Left lung (tissue), 10 donors: ENCODE data around the gene USP40. TPM values are rescaled to one million over a fixed set of nuclear protein-coding genes. Genes with fewer than 3 reads are reported as not detected.

Experiments used
- ATAC-seq: fragments of 200-7000 bp; cut with Tn5 transposase; one replicate; pipeline ENCODE4 v1.9.1; 2020; ENCODE audit warnings: moderate library complexity
- DNase-seq, 4 donors: peaks; one replicate each; pipeline ENCODE4 v3.0.0-alpha.2; 2013 to 2020
- H3K27ac ChIP-seq, 2 donors: fragments of 200-600 bp; sonication (generic) in 1 of 2; one replicate each; pipeline versions ENCODE4 v1.5.0 to v1.8.0; 2020 to 2021
- H3K27me3 ChIP-seq, 2 donors: fragments of 200-600 bp; sonication (generic) in 1 of 2; one replicate each; pipeline versions ENCODE4 v1.5.0 to v1.8.0; 2020 to 2021
- H3K36me3 ChIP-seq, 2 donors: fragments of 200-600 bp; sonication (generic) in 1 of 2; one replicate each; pipeline versions ENCODE4 v1.5.0 to v1.8.0; 2020 to 2021
- H3K4me1 ChIP-seq, 2 donors: fragments of 200-600 bp; one replicate each; pipeline ENCODE4 v1.8.0; 2021
- H3K4me3 ChIP-seq, 2 donors: fragments of 200-600 bp; sonication (generic) in 1 of 2; one replicate each; pipeline versions ENCODE4 v1.5.0 to v1.8.0; 2020 to 2021; ENCODE audit warnings: mild to moderate bottlenecking in 1 of 2
- H3K9me3 ChIP-seq, 2 donors: fragments of 200-600 bp; sonication (generic) in 1 of 2; one replicate each; pipeline versions ENCODE4 v1.5.0 to v1.8.0; 2020 to 2021
- intact Hi-C, 2 donors: fragments of 100-400 bp; cut with DNase I; formaldehyde crosslinking; loops; one replicate each; pipeline versions ENCODE4 v1.11.2 to v1.14.2; 2022
- polyA plus RNA-seq, 6 donors: library from polyadenylated mRNA; unstranded; fragments of 120-200 nt; gene quantifications; one replicate each; pipeline ENCODE4 v1.2.1, GENCODE V29; 2013; ENCODE audit not compliant: insufficient read length in 6 of 6
- total RNA-seq, 2 donors: library from RNA; stranded (reverse); fragmentation: NEBNext Ultra II Directional; extraction: Animal tissue kit (Norgen Biotek cat#: 25700); gene quantifications; one replicate each; pipeline ENCODE4 v1.2.1, GENCODE V29; 2021
- TF ChIP-seq, protein P1 (sequence below), 2 donors: fragments of 200-600 bp; sonication (generic) in 1 of 2; IDR thresholded peaks; one replicate each; pipeline versions ENCODE4 v1.5.0 to v1.8.0; 2021; ENCODE audit warnings: antibody characterized with exemption in 2 of 2
- donor health status: DM: no; HTN: yes; CAD: no.
- donor health status: DM: no; HTN: no; CAD: no.

The USP40 gene
- total and polyA plus RNA-seq, 8 donors, result 40.0 to 60.5 (median 46.0) TPM

DNA sequence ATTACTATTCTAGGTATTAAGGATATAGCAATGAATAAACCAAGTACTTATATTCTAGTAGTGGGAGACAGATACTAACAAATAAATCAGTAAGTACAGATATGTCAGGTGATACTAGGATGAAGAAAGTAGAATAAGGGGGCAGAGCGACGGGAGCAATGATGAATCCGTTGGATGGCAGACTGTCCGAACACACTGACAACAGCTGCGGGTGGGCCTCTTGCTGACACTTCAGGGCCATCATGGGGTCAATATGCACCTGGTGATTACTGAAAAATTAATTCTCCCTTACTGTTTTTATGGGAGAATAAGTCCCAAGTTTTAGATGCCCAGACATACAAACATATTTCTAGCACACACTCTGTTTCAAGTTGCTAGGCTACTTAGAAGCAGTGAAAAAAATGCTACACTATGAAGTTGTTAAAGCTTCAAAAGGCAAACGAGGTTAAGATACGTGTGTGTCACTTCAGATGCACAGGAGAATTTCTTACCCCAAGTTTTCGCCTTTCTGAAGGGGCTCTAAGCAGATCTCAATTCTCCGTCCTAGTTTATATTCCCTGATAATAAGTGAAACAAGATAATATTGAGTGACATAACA lies 78.7 kb downstream of the USP40 start:
- peak overlapping the region; percentile 42 to 74 for H3K27ac ChIP-seq
- H3K27me3 ChIP-seq, result no peaks in the 10 kb centered on the region
- TF ChIP-seq, protein P1, sequence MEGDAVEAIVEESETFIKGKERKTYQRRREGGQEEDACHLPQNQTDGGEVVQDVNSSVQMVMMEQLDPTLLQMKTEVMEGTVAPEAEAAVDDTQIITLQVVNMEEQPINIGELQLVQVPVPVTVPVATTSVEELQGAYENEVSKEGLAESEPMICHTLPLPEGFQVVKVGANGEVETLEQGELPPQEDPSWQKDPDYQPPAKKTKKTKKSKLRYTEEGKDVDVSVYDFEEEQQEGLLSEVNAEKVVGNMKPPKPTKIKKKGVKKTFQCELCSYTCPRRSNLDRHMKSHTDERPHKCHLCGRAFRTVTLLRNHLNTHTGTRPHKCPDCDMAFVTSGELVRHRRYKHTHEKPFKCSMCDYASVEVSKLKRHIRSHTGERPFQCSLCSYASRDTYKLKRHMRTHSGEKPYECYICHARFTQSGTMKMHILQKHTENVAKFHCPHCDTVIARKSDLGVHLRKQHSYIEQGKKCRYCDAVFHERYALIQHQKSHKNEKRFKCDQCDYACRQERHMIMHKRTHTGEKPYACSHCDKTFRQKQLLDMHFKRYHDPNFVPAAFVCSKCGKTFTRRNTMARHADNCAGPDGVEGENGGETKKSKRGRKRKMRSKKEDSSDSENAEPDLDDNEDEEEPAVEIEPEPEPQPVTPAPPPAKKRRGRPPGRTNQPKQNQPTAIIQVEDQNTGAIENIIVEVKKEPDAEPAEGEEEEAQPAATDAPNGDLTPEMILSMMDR (IDR thresholded peaks at IDR 0.05), result no peak
- H3K4me3 ChIP-seq, result no peak overlapping the region
- peaks cover 19 to 20% of the 10 kb centered on the region in 2 donors for H3K4me1 ChIP-seq
- intact Hi-C loops, result no loop called here
- DNase-seq (no peak), ATAC-seq (peak; percentile 49)
- peaks cover 0 to 49% of the 10 kb centered on the region in 2 donors for H3K36me3 ChIP-seq
- no peaks in the 10 kb centered on the region for H3K9me3 ChIP-seq

DNA sequence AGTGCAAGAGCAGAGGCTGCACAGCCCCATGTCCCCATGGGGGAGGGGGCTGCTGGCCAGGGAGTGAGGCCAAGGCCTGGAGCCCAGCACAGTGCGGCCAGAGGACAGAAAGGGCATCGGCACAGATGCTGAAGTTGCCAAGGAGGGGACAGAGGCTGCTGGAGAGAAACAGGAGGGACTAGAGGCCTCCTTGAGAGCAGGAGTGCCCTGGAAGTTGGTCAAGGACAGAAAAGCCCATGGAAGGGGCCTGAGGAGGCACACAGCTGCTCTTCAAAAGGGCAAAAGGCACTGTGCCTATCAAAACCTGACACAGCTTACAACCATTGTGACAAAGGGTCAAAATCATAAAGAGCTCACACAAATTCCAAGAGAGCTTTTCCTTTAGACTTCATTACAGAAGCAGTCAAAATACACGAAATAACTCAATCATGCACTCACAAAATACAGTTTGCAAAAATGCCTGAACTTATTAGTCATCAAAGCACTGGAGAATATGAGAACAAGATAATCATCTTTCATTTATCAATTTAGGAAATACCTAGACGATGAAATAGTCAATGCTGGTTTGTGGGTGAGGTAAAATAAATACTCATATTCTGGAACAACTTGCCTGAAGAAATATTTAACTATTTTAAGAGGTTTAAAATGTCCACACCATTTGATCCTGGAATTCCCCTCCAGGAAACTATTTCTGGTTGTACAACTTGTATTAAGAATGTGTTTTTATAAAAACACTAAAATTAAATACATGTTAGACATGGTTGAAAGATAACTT lies 79.6 kb downstream of the USP40 start:
- Histone ChIP-seq H3K4me3 (no peak overlapping the region), H3K4me1 (peaks cover 19 to 21% of the 10 kb centered on the region in 2 donors), H3K36me3 (peaks cover 0 to 51% of the 10 kb centered on the region in 2 donors), H3K9me3 (no peaks in the 10 kb centered on the region), H3K27ac (peak overlapping the region; percentile 64 to 83), H3K27me3 (no peaks in the 10 kb centered on the region)
- intact Hi-C loops, result no loop called here
- ATAC-seq (peak; percentile 57), DNase-seq (no peak)
- TF ChIP-seq, protein P1 (IDR thresholded peaks at IDR 0.05), result no peak

DNA sequence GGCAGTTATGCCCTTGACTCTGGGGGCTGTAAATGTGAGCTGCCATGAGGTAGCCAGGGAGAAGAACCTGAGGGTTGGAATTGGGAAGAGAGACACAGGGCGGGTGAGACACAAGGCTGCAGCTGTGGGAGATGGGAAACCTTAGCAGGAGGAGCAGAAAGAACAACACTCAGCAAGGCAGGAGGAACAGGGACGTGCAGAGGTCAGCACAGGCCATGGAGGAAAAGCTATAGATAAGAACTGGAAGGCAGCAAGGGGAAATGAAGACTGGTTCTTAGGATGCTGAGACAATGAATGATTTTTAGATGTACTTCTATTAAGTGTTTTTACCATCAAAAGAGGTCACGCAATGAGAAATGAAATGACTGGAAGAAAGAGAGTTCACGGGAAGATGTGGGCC lies 80.2 kb downstream of the USP40 start:
- H3K4me1 ChIP-seq, result peaks cover 22 to 23% of the 10 kb centered on the region in 2 donors
- peak overlapping the region; percentile 64 to 83 for H3K27ac ChIP-seq
- intact Hi-C loops, result no loop called here
- TF ChIP-seq, protein P1 (IDR thresholded peaks at IDR 0.05), result no peak
- no peaks in the 10 kb centered on the region for H3K27me3 ChIP-seq
- ATAC-seq, result no peak
- no peaks in the 10 kb centered on the region for H3K9me3 ChIP-seq
- peaks cover 0 to 51% of the 10 kb centered on the region in 2 donors for H3K36me3 ChIP-seq
- no peak overlapping the region for H3K4me3 ChIP-seq
- no peak for DNase-seq

DNA sequence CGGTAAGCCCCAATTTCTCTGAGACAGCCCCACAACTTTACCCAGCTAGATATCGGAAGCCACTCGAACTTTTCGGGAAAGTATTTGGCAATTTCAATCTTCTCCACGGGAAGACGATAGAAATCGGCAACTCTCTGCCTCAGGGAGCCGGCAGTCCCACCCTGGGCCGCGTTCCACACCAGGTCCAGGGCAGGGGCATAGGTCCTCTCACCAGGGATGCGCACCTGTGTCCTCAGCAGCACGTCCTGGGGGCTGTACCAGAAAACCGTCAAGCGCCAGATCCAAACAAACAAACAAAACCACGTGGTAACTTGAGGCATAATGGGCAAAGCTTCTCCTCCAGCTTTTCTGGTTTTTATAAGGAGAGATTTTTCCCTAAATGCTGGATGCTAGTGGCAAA lies 80.9 kb downstream of the USP40 start:
- TF ChIP-seq, protein P1 (IDR thresholded peaks at IDR 0.05), result no peak
- Histone ChIP-seq H3K36me3 (peaks cover 0 to 45% of the 10 kb centered on the region in 2 donors), H3K27ac (peak overlapping the region; percentile 64 to 83), H3K4me1 (peaks cover 23 to 24% of the 10 kb centered on the region in 2 donors), H3K9me3 (no peaks in the 10 kb centered on the region), H3K27me3 (no peaks in the 10 kb centered on the region), H3K4me3 (no peak overlapping the region)
- intact Hi-C loops, result no loop called here
- ATAC-seq, result no peak
- no peak for DNase-seq

DNA sequence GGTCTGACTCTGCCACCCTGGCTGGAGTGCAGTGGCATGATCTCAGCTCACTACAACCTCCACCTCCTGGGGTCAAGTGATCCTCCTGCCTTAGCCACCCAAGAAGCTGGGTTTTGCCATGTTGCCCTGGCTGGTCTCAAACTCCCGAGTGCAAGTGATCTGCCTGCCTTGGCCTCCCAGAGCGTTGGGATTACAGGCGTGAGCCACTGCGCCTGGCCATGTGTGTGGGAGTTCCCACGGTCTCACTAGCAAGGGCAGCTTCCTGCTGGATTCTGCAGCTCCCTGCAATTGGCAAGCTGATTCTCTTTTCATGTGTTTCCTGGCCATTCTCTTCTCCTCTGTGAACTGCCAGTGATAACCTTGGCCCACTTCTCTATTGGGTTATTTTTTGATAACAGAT lies 84.0 kb downstream of the USP40 start:
- DNase-seq (no peak), ATAC-seq (no peak)
- TF ChIP-seq, protein P1 (IDR thresholded peaks at IDR 0.05), result no peak
- Histone ChIP-seq H3K36me3 (peaks cover 0 to 54% of the 10 kb centered on the region in 2 donors), H3K27me3 (no peaks in the 10 kb centered on the region), H3K4me3 (no peak overlapping the region), H3K4me1 (peaks cover 17 to 18% of the 10 kb centered on the region in 2 donors), H3K9me3 (no peaks in the 10 kb centered on the region), H3K27ac (peak overlapping the region; percentile 53 to 85)
- intact Hi-C loops, result no loop called here
